Measurements from ENCODE around the gene CYP2W1.

The CYP2W1 gene

DNA sequence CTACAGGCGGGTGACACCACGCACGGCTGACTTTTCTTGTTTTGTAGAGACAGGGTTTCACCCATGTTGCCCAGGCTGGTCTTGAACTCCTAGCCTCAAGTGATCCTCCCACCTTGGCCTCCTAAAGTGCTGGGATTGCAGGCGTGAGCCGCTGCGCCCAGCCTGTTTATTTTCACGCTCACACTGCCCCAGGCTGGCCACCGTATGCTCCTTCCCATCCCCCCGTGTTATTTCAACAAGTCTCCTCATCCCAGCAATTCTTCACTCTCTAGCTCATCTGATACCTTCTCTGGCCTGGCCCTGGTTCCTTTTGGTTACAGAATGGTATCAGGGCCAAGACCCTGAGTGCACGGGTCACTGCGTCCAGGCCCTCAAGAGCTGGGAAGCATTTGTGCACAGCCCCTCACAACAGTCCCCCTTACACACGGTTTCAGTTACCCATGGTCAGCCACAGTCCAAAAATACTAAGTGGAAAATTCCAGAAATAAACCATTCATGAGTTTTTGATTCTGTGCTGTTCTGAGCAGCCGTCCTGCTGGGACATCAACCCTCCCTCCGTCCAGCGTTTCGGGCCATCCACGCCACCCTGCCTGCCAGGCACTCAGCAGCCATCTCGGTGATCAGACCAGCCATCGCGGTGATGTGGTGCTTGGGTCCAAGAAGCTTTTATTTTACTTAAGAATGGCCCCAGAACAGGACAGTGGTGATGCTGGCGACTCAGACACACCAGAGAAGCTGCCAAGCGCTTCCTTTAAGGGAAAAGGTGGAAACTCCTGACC is 16.5 kb upstream of the CYP2W1 start:
- DNase-seq = no peak

- no peak for DNase-seq
These were observed 15.5 kb upstream of the CYP2W1 start for GRCh38 chr7:967361-968082.

DNA sequence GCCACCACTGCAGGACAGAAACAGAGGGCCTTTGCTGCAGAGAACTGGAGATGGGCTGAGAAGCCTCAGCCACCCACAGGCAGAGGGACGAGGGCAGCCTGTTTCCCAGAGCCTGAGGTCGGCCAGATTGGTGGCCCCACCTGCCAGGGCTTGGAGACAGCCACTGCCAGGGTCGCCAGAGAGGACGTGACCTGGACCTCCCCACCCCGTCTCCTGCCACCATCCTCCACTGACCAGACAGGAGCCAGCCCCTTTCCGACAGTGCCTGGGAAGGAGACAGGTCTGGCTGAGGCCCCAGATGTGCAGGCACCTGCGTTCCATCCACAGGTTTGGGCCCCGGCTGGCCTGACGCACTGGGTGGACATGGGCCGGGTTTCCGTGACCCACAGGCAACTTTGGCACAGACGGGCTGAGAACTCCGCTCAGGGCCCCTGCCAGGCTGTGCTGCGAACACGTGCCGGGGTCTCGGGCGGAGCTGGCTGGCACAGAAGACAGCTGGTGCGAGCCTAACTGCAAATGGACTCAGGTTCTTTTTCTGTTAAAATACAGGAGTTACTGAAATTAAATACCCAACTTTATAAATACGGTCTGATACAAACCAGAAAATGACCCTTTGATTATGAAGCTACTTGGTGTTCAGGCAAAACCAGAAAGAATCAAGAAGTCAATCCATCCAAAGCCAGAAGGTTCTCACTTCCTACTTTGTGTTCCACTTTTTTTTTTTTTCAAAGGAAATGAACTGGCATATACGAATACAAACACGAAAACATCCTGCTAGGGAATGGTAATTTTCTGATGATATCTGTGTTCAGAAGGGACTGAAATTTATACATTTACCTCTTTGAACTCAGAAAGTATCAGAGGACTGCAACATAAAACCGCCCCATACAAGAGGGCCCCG is 14.5 kb upstream of the CYP2W1 start:
- DNase-seq = no peak

- no peak for DNase-seq
These were observed 13.6 kb upstream of the CYP2W1 start for GRCh38 chr7:969403-969802.

DNA sequence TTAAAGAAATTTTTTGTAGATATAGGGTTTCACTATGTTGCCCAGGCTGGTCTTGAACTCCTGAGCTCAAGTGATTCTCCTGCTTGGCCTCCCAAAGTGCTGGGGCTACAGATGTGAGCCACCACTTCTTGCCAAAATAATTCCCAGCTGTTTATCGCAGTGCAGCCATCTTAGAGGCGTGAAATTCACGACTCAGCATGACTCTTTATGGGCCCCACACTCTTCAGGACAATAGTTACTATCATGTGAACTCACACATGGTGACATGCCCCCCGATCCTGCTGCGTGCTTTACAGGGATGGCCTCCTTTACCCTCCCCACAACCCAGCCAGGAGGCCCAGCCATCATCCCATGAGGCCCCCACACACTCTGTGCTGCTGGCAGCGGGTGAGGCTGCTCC is 12.2 kb upstream of the CYP2W1 start:
- DNase-seq = no peak

- no peak for DNase-seq
These were observed 10.9 kb upstream of the CYP2W1 start for GRCh38 chr7:972110-972509.

DNA sequence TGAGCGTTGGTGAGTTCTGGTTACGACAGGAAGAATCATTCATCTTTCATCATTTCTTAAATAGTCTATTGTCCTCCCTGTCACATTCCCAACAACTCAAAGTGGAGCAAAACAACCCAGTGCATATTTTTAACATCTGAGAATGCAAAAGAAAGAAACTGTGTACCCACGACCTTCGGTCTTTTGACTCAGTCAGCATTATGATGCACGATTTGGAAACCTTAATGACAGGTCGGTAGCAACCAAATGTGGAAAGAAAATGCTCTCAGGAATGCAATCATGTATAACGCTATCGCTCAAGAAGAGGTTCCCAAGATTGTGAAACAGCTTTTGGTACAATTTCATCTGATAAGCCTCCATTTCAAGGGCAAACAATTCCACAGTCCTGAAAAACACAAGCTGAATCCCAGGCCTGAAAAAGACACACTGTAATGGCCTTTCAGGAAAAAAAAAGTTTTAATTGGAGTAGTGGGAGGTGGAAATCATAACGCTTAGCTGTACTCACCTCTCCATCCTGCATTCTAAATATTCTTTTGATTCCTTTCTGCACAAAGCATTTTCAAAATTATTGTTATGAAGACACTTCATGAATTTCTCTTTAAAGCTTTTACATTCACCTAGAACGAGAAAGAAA is 10.2 kb upstream of the CYP2W1 start:
- no peak for DNase-seq

GRCh38 chr7:973312-973711 is 9.7 kb upstream of the CYP2W1 start:
- DNase-seq = no peak

DNA sequence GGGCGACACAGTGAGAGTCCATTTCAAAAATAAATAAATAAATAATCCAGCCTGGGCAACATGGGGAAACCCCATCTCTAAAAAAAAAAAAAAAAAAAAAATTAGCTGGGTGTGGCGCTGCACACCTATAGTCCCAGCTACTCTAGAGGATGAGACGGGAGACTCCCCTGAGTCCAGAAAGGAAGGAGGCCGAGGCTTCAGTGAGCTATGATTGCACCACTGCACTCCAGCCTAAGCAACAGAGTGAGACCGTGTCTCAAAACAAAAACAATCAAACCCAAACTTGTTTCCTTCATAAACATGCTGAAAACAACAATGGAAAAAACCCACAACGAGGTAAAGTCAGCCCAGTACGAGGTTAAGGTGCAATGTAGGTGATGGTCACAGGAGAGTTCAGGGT is 8.8 kb upstream of the CYP2W1 start:
- no peak for DNase-seq

GRCh38 chr7:974820-975681 is 7.9 kb upstream of the CYP2W1 start, which contains the start of gene COX19:
TSS of gene COX19 (minus strand) at chr7:975549. CDS start at chr7:975509, 40 bp downstream.
- peak; percentile 92 for DNase-seq

DNA sequence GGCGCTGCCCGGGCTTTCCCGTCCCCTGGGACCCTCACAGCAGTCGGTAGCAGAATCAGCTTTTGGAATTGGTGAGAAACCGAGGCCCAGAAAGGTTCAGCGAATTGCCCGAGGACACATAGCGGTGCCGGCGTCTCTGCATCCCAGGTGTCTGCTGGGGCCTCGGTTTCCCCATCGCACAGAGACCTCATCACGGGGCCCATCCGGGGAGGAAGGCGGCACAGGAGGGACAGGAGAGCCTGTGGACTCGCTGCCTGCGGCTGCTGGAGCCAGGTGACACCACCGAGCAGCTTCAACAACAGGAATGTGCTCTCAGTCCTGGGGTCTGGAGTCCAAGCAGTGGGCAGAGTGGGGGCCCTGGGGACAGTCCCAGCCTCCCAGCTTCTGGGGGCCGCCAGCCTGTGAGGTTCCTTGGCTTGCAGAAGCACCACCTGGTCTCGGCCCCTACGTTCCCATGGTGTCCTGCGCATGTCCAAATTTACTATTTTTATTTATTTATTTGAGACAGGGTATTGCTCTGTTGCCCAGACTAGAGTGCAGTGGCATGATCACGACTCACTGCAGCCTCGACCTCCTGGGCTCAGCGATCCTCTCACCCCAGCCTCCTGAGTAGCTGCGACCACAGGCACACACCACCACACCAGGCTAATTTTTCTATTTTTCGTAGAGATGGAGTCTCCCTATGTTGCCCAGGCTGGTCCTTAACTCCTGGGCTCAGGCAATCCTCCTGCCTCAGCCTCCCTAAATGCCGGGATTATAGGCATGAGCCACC is 7.1 kb upstream of the CYP2W1 start:
- DNase-seq = no peak

GRCh38 chr7:976901-977325 is 6.1 kb upstream of the CYP2W1 start:
- no peak for DNase-seq

DNA sequence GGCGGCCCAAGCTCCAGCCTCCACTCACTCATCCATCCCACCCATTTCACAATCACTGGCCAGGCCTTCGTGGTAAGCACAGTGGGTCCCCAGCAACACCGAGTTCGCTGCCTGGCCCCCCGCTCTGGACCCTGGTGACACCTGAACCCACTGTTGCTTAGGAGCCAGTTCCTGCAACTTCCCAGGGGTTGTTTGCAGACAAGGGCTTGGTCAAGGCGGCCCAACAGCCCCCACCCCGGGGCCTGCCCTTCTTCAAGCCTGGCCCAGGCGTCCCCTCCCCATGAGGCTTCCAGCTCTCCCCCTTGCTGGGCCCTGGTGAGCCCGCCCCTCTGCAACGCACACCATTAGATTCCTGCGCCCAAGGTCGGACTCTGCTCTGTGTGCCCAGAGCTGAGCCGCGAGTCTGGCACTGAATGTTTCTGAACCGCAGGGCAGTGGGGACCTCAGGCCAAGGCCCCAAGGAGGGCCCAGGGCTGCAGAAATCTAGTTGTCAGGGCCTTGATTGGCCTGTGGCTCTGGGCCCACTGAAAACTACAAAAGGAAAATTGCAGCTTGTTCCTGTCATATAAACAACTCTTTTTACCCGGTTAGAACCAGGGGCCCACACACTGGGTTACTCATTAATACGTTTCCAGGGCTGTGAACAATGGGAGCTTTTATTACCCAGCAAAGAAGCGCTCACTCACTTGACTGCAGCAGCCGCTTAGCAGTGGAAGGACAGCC is 5.5 kb upstream of the CYP2W1 start:
- no peak for DNase-seq

DNA sequence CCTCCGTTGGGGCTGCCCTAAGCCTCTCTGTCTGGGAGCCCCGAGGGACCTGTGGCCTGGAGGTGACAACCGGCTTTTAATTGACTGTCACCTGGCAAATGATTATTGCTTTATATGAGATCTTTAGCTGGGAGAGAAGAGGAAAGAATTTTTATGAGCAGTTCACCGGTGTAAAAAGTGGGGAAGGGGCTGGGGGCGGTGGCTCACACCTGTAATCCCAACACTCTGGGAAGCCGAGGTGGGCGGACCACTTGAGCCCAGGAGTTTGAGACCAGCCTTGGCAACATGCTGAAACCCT is 5.0 kb upstream of the CYP2W1 start:
- DNase-seq = no peak

GRCh38 chr7:978416-979091 is 4.4 kb upstream of the CYP2W1 start:
- no peak for DNase-seq

DNA sequence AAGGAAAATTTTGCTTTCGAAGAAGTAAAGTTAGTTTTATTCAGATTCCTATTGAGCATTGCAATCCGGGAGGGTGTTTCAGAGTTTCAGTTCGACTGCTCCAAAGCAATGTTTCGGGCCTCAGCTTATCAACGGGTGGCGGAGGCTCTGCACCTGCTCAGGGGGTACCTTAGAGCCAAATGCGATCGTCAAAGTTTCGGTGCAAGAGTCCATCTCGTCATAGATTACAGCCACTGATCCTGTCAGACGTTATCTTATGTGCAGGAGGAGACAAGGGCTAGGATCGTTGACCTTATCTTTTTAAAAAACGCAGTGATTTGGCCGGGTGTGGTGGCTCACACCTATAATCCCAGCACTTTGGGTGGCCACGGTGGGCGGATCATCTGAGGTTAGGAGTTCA is 3.8 kb upstream of the CYP2W1 start:
- DNase-seq = no peak

DNA sequence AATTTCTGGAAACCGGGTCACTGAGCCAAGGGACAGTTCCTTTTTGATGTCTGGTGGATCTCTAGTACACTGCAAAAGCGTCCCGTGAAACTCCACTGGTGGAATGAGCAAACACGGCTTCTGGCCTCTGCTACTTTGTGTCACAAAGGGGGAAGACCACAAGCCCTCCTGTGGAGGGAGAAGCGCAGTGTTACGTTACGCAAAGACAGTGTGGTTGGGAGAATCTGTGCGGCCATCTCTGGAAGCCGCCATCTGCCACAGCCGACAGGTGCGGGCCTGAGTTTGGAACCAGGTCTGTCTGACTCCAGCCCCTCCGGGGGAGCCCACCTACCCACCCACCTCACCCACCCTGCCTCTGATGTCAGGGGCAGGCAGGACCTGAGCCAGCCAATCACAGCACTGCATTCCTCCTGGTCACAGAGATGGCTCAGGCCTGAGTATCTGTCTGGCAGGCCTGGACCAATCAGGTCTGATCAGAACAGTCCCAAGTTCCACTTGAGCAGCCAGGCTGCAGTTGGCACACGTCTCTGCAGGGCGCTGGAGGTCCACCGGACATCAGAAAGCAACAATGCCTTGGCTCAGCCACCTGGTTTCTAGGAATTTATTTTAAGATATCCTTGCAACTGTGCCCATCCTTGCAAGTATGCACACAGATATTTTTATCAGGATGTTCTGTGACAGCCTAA is 3.0 kb upstream of the CYP2W1 start:
- no peak for DNase-seq

GRCh38 chr7:981793-982510 is 1.0 kb upstream of the CYP2W1 start:
- DNase-seq = no peak
